NAMALWA (cell line): ENCODE data around the gene OR6N1.
A peak's percentile ranks its signal among the peaks of the same experiment; 100 is the strongest.

Experiments
- DNase-seq: peaks from one replicate; pipeline ENCODE4 v3.0.0-alpha.2; 2015; ENCODE audit warnings: low spot score

The OR6N1 gene, protein sequence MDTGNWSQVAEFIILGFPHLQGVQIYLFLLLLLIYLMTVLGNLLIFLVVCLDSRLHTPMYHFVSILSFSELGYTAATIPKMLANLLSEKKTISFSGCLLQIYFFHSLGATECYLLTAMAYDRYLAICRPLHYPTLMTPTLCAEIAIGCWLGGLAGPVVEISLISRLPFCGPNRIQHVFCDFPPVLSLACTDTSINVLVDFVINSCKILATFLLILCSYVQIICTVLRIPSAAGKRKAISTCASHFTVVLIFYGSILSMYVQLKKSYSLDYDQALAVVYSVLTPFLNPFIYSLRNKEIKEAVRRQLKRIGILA

DNA sequence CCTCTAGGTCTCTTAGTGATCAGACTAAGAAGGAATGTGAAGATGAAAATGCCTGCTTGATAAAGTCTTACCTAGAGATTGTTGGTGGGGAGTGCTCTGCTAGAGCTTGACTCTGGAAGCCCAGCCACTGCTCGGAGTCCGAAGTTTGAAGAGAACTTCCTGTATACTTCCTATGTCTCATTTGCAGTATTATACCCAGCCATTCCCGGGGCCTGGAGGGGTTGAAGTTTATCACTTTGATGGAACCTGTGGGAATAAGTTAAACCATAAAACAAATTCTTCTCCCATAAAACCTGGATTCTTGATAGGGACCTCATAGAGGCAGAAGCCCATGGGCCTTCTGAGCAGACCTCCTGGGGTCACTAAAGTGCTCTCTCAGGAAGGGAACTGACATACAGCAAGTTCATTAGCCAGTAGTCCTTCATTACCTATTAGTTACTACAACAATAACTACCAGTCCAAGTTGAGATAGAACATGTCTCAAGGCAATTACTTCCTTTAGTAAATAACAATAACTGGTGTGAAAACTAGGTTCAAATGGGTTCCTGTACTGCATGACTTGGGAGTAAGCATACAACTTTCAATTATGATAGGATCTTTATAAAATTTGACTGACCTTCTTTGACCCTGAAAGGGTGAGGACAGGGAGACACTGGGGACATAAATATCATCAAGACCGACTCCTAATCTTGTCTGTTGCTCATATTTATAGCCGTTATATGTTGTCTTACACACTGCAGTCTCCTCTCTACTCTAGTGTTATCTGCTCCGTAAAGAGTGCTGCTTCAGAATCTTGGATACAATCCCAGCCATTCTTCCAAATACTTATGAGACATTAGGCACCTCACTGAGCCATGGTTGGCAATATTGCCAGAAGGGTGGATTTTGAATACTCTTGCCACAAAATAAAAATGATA is at the start of gene OR6N1:
Gene OR6N1 (minus strand): TSS at position 246 of the 917 bp plus-strand sequence. CDS start 5,513 bp downstream, outside the sequence.
- no peak for DNase-seq

DNA sequence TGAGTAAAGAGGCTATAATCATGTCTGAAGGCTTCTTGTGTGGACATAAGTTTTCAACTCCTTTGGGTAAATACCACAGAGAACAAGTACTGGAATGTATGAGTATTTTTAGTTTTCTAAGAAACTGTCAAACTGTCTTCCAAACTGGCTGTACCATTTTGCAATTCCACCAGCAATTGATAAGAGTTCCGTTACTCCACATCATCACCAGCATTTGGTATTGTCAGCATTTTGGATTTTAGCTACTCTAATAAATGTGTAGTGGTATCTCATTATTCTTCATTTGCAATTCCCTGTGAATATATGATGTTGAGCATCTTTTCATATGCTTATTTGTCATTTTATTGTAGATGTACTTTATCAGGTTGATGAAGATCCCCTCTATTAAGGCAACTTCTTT is 49.7 kb upstream of the OR6N1 start:
- DNase-seq: no peak

GRCh38 chr1:158819461-158820443 is 47.8 kb upstream of the OR6N1 start:
- DNase-seq: no peak

DNA sequence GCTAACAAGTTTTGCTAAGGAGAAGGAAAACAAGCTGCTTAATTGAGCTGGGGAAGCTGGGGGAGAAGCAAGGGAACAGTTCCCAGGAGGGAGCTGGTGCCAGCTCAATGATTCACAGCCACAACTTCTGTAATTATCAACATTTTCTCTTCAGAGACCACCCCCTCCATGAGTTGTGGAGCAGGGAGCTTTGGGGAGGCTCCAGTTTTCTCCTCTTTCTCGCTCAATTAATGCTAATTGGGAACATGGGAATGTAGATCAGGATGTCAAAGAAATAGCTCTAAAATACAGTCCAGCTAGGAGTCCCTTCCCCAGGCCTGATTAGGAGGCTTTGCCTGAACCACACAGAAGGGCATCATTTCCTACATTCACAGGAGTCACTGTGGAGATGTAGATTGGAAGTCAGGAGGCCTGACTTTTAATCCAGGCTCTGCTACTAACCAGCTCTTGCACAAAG is 47.0 kb upstream of the OR6N1 start:
- DNase-seq: no peak

DNA sequence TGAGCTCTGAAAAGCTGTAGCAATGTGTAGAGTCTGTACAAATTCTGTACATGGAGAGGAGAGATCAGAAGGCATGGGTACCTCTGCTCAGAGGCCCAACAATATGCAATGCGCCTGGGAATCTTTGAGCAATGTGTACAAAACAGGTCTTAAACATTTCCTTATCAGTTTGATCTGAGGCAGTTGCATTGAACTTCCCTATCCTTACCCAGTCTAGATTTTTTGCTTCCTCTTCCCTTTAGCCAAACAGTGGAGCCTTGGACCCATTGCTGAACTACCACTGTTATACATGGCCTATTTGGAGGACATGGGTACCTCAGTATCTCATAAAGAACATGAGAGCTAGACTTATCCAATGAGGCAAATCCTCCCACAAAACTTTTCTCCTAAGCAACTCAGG is 46.6 kb upstream of the OR6N1 start:
- no peak for DNase-seq

GRCh38 chr1:158814970-158815369 is 43.0 kb upstream of the OR6N1 start:
- no peak for DNase-seq

- no peak for DNase-seq
Observed at GRCh38 chr1:158813164-158813563, 41.2 kb upstream of the OR6N1 start.

- DNase-seq: no peak
Observed at GRCh38 chr1:158812336-158812735, 40.3 kb upstream of the OR6N1 start.

DNA sequence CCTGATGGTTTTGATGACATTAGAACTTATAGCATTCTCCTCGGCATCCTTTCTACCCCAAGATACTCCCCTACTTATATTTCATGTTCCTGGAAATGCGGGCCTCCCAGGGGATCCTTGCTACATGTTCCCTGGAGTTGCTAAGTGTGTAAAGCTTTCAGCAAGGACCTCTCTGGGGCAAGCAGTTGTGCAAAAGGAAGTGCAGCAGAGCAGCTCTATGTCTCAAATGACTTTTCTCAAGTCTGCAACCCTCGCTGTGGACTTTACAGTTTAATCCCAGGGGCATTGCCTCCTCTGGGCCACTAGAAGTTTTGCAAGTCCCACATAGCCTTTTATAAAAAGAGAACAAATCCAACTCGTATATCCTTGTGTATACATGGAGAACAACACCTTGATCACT is 38.3 kb upstream of the OR6N1 start:
- DNase-seq: no peak

GRCh38 chr1:158809862-158810261 is 37.9 kb upstream of the OR6N1 start:
- DNase-seq: no peak

DNA sequence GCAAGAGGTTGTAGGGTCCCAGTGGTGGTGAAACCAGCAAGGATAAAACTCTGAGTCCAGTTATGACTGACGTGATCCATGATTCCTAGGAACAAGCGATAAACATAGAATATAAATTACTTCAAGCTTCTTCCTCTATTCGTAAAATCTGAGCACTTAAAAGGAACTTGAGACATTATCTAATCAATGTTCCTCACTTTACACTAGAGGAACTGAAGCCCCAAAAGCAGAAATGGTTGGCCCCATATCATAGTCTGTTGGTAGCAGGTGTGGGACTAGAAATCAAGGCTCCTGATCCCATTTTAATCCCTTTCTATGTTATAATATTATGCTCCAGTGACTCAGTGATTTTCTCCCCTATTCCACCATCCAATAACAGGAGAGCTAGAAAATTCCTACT is 37.3 kb upstream of the OR6N1 start:
- no peak for DNase-seq

DNA sequence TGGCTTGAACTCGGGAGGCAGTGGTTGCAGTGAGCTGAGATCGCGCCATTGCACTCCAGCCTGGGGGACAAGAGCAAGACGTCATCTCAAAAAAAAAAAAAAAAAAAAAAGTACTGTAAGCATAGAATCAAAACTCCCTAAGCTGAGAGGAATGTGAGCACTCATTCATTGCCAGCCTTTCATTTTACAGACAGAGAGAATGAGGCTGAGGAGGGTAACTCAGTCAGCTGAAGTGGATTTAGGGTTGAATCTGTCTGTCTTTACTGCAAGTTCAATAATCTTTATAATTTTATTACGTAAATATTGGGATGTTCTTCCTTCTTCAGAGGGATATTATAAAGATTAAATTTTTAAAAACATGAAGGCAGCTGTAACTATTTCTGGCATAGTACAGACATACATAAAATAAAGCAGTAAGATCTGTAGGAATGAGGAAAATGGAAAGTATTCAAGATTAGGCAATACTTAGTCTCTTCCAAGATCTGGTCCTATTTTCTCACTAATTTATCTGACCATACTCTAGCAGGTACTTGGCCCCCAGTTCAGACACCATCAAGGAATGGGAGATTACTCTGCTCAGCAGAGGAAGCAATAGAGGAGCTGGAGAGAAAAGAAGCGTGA is 35.0 kb upstream of the OR6N1 start:
- DNase-seq: no peak

- DNase-seq: no peak
Observed at GRCh38 chr1:158803678-158804077, 31.7 kb upstream of the OR6N1 start.

- no peak for DNase-seq
Observed at GRCh38 chr1:158801396-158801795, 29.4 kb upstream of the OR6N1 start.

GRCh38 chr1:158800526-158800925 is 28.5 kb upstream of the OR6N1 start:
- no peak for DNase-seq

DNA sequence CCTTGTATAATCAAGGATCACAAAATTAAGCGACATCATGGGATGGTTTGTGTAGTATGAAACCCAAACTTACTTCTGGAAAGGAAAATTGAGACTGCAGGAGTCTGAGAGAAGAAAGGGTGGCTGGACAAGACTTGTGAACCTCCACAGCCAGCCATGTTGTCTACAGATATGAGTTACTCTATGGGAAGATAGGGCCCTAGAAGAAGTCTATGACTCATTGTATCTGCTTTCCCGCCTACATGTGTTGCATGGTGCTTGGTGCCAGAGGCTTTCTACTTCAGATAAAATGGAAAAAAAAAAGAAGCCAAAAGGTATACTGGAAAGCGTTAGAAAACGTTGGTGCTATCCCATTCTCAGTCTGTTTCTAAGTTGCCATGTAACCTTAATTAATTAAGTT is 27.7 kb upstream of the OR6N1 start:
- DNase-seq: no peak

- peak; percentile 28 for DNase-seq
Observed at GRCh38 chr1:158798531-158798930, 26.5 kb upstream of the OR6N1 start.

GRCh38 chr1:158794247-158794646 is 22.3 kb upstream of the OR6N1 start:
- DNase-seq: no peak

GRCh38 chr1:158793604-158794003 is 21.6 kb upstream of the OR6N1 start:
- DNase-seq: peak; percentile 53

- DNase-seq: no peak
Observed at GRCh38 chr1:158781104-158781503, 9.1 kb upstream of the OR6N1 start, which contains the start of gene OR6N2. Gene OR6N2 (minus strand): TSS chr1:158781204. CDS start chr1:158777635, 3,569 bp downstream.

DNA sequence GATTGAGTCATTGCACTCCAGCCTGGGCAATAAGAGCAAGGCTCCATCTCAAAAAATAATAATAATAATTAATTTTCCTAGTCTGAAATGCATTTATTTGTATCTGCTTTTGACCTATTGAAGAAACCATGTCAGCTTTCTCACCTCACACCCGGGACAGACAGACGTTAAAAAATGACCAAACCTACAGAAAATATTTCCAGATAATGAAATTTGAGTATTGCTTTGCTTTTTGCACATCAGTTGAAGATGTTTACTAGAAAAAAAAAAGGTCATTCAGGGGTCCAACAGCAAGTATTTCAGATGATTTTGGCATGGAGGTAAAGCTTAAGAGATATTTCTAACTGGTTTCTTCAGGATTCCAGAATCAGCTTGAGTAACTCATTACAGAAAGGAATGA is 17.6 kb downstream of the OR6N1 start, which contains the start of gene OR6K6:
Gene OR6K6 (plus strand): TSS at position 301 of the 400 bp plus-strand sequence. CDS start 168 bp downstream, outside the sequence.
- DNase-seq: no peak
